PC-9 (cell line): ENCODE data around the gene OAF. TPM values are rescaled to one million over a fixed set of nuclear protein-coding genes. Genes with fewer than 3 reads are reported as not detected.

Experiments used
- BruUV-seq: library from RNA; stranded (reverse); fragments of 400-500 nt; replicated peaks from 2 replicates; lab custom pipeline; 2021; lab: Mats Ljungman, UMichigan
- CTCF ChIA-PET: fragments of 300-600 bp; sonication (Branson Sonifier 250); formaldehyde crosslinking; loops from one replicate; lab custom pipeline; 2022; ENCODE audit warnings: antibody characterized with exemption; lab: Charles Lee
- POLR2A ChIA-PET: fragments of 300-600 bp; sonication (Branson Sonifier 250); formaldehyde crosslinking; loops from one replicate; lab custom pipeline; 2022; ENCODE audit warnings: antibody characterized with exemption; ENCODE audit not compliant: unreplicated experiment; lab: Charles Lee
- DNase-seq, 2 experiments: peaks; one replicate each; pipeline versions ENCODE4 v3.0.0 to v3.0.0-alpha.2; 2015 to 2022; ENCODE audit warnings: mixed read lengths in 1 of 2
- H2AFZ ChIP-seq: fragments of 200-600 bp; sonication (generic); 2 replicates; pipeline ENCODE4 v1.8.1; 2017; ENCODE audit warnings: antibody characterized with exemption
- H3F3A ChIP-seq: fragments of 200-600 bp; sonication (generic); 2 replicates; pipeline ENCODE4 v1.8.1; 2017; ENCODE audit warnings: antibody characterized with exemption, mild to moderate bottlenecking, low read depth; ENCODE audit not compliant: insufficient read depth
- H3K27ac ChIP-seq: fragments of 200-600 bp; sonication (generic); 2 replicates; pipeline ENCODE4 v1.6.1; 2016; ENCODE audit warnings: mixed run types
- H3K27me3 ChIP-seq: fragments of 200-600 bp; sonication (generic); 2 replicates; pipeline ENCODE4 v1.6.1; 2016; ENCODE audit warnings: low read depth, mixed run types; ENCODE audit not compliant: insufficient read depth
- H3K36me3 ChIP-seq: fragments of 200-600 bp; sonication (generic); 2 replicates; pipeline ENCODE4 v1.6.1; 2016; ENCODE audit warnings: low read depth, mixed run types
- H3K4me1 ChIP-seq: fragments of 200-600 bp; sonication (generic); replicated peaks from 2 replicates; pipeline ENCODE4 v1.6.1; 2016; ENCODE audit warnings: mixed run types; ENCODE audit not compliant: insufficient read depth
- H3K4me2 ChIP-seq: fragments of 200-600 bp; sonication (generic); 2 replicates; pipeline ENCODE4 v1.6.1; 2017; ENCODE audit warnings: mixed run types
- H3K4me3 ChIP-seq: fragments of 200-600 bp; sonication (generic); 2 replicates; pipeline ENCODE4 v1.6.1; 2016; ENCODE audit warnings: mixed run types
- H3K79me2 ChIP-seq: fragments of 200-600 bp; sonication (generic); 2 replicates; pipeline ENCODE4 v1.6.1; 2017; ENCODE audit warnings: low read depth, mixed run types
- H3K9me2 ChIP-seq: fragments of 200-600 bp; sonication (generic); 2 replicates; pipeline ENCODE4 v1.8.1; 2017; ENCODE audit warnings: mild to moderate bottlenecking; ENCODE audit not compliant: insufficient read depth
- H3K9me3 ChIP-seq: fragments of 200-600 bp; sonication (generic); 2 replicates; pipeline ENCODE4 v1.8.1; 2016; ENCODE audit warnings: low read depth; ENCODE audit not compliant: insufficient read depth
- H4K20me1 ChIP-seq: fragments of 200-600 bp; sonication (generic); 2 replicates; pipeline ENCODE4 v1.8.1; 2017; ENCODE audit not compliant: insufficient read depth
- EZH2 ChIP-seq: fragments of 200-600 bp; sonication (generic); IDR thresholded peaks from 2 replicates; pipeline ENCODE4 v1.8.0; 2017; ENCODE audit warnings: antibody characterized with exemption, low read depth
- intact Hi-C: fragments of 100-400 bp; cut with micrococcal nuclease; formaldehyde crosslinking; loops from one replicate; pipeline ENCODE4 v1.10.0; 2022; ENCODE audit not compliant: unreplicated experiment
- total RNA-seq: library from RNA; stranded (reverse); gene quantifications from 2 replicates; pipeline ENCODE4 v1.2.3, GENCODE V29; 2021
- TF ChIP-seq, protein P1 (sequence below): fragments of 200-600 bp; sonication (generic); conservative IDR thresholded peaks from 2 replicates; pipeline ENCODE4 v1.6.1; 2017; ENCODE audit warnings: mixed run types, antibody characterized with exemption, mild to moderate bottlenecking, moderate library complexity

The OAF gene
- total RNA-seq, 1 experiment from 2014 or later, result 45.6 TPM

DNA sequence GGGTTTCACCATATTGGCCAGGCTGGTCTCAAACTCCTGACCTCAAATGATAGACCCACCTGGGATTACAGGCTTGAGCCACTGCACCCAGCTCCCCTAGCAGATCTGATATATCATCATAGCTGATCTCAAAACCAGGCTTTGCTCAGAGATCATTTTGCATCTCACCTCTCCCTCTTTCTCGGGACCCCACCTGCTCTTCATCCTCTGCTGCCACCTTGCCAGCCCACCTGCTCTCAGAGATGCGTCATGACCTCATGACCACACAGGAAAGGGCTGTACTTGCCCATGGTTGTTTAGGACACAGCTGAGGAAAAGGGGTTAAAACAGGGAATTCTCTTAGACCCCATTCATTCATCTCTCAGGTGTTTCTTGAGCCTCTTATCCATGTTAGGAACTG, 56.5 kb downstream of the OAF start:
- Histone ChIP-seq H3K4me3 (no peak overlapping the region), H3K9me2 (no peaks in the 10 kb centered on the region), H3K4me2 (no peak overlapping the region), H4K20me1 (no peaks in the 10 kb centered on the region), H3K79me2 (no peaks in the 10 kb centered on the region), H3K27ac (no peak overlapping the region), H3F3A (no peaks in the 10 kb centered on the region), H3K36me3 (no peaks in the 10 kb centered on the region), H3K27me3 (peaks cover 41% of the 10 kb centered on the region), H3K9me3 (no peaks in the 10 kb centered on the region), H2AFZ (no peak overlapping the region), H3K4me1 (no peaks in the 10 kb centered on the region)
- ChIA-PET CTCF (no interaction called here), POLR2A (no interaction called here)
- DNase-seq, result no peak
- no peak for TF ChIP-seq EZH2
- TF ChIP-seq, protein P1, sequence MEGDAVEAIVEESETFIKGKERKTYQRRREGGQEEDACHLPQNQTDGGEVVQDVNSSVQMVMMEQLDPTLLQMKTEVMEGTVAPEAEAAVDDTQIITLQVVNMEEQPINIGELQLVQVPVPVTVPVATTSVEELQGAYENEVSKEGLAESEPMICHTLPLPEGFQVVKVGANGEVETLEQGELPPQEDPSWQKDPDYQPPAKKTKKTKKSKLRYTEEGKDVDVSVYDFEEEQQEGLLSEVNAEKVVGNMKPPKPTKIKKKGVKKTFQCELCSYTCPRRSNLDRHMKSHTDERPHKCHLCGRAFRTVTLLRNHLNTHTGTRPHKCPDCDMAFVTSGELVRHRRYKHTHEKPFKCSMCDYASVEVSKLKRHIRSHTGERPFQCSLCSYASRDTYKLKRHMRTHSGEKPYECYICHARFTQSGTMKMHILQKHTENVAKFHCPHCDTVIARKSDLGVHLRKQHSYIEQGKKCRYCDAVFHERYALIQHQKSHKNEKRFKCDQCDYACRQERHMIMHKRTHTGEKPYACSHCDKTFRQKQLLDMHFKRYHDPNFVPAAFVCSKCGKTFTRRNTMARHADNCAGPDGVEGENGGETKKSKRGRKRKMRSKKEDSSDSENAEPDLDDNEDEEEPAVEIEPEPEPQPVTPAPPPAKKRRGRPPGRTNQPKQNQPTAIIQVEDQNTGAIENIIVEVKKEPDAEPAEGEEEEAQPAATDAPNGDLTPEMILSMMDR, result no peak
- no TSS peak for BruUV-seq
- intact Hi-C loops, result no loop called here

DNA sequence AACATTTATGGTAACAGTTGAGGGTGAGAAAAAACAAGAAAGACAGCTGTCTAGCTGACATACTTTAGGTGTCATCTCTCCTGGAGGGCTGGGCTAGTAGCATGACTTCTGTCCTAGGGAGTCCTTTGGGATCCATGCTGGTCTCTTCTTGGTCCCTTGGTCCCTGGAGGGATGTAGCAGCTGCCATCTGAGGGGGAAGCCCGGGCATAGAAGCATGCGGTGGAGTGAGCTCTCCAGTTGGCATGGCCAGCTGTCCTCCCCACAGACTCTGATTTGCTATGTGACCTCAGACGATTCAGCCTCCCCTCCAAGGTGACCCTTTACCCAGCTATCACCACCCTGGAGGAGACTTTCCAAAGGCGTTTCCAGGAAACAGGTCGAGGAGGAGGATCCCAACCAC, 57.9 kb downstream of the OAF start:
- H3K4me2 ChIP-seq, result no peak overlapping the region
- TF ChIP-seq, protein P1, result no peak
- no peak for TF ChIP-seq EZH2
- POLR2A ChIA-PET, result no interaction called here
- no peak overlapping the region for H3K4me3 ChIP-seq
- no peaks in the 10 kb centered on the region for H3K4me1 ChIP-seq
- no peak overlapping the region for H3K27ac ChIP-seq
- no peaks in the 10 kb centered on the region for H3K9me3 ChIP-seq
- peaks cover 35% of the 10 kb centered on the region for H3K27me3 ChIP-seq
- intact Hi-C loops, result no loop called here
- H2AFZ ChIP-seq, result no peak overlapping the region
- no peak for DNase-seq
- BruUV-seq, result no TSS peak
- H3F3A ChIP-seq, result peaks cover 3% of the 10 kb centered on the region; the same call in 1 of the 2 replicates
- H3K9me2 ChIP-seq, result no peaks in the 10 kb centered on the region
- no peaks in the 10 kb centered on the region for H3K79me2 ChIP-seq
- no peaks in the 10 kb centered on the region for H3K36me3 ChIP-seq
- CTCF ChIA-PET, result no interaction called here
- no peaks in the 10 kb centered on the region for H4K20me1 ChIP-seq

DNA sequence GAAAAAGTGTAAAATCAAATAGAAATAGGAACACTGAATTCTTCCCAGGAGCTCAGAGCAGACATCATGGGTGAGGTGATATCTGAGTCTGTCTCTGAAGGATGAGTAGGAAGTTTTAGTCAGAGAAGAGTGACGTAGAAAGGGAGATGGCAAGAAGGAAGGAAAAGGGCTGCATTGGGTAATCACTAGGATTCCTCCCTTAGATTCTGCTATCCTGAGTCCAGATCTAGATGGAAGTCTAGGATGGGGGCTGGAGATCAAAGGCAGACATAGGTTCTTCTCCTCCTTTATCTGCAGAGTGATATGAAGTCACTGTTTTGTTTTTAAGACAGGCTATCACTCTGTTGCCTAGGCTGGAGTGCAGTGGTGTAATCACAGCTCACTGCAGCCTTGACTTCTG, 59.6 kb downstream of the OAF start:
- CTCF ChIA-PET, result no interaction called here
- POLR2A ChIA-PET, result no interaction called here
- H3K4me3 ChIP-seq, result no peak overlapping the region
- no peaks in the 10 kb centered on the region for H3K4me1 ChIP-seq
- H3F3A ChIP-seq, result peaks cover 3% of the 10 kb centered on the region; the same call in 1 of the 2 replicates
- peaks cover 21% of the 10 kb centered on the region for H3K27me3 ChIP-seq
- intact Hi-C loops, result no loop called here
- DNase-seq, result no peak
- H3K9me3 ChIP-seq, result no peaks in the 10 kb centered on the region
- TF ChIP-seq EZH2, result no peak
- TF ChIP-seq, protein P1, result no peak
- no peak overlapping the region for H2AFZ ChIP-seq
- H4K20me1 ChIP-seq, result no peaks in the 10 kb centered on the region
- H3K9me2 ChIP-seq, result no peaks in the 10 kb centered on the region
- BruUV-seq, result no TSS peak
- no peaks in the 10 kb centered on the region for H3K79me2 ChIP-seq
- H3K4me2 ChIP-seq, result no peak overlapping the region
- no peaks in the 10 kb centered on the region for H3K36me3 ChIP-seq
- no peak overlapping the region for H3K27ac ChIP-seq
